A549 (cell line): ENCODE measurements around the gene LPAR1. TPM values are rescaled to one million over a fixed set of nuclear protein-coding genes. Genes with fewer than 3 reads are reported as not detected.

Source experiments
- ATAC-seq, 2 experiments: fragments of 200-7000 bp in 1 of 2; fragments of >200 bp in 1 of 2; cut with Nextera tagmentation in 1 of 2; cut with Tn5 transposase in 1 of 2; 3 replicates each; pipeline versions ENCODE4 v1.8.0 to v1.9.1; 2018 to 2020; ENCODE audit warnings: mild to moderate bottlenecking in 1 of 2, moderate library complexity in 1 of 2
- CTCF ChIA-PET: fragments of 300-600 bp; sonication (Branson Sonifier 250); formaldehyde crosslinking; extraction: SDS; loops from one replicate; lab custom pipeline; 2021; ENCODE audit warnings: antibody characterized with exemption, inconsistent platforms; lab: Yijun Ruan, JAX
- POLR2A ChIA-PET: fragments of 350-600 bp; formaldehyde crosslinking; extraction: SDS; loops from one replicate; lab custom pipeline; 2021; ENCODE audit warnings: antibody characterized with exemption, inconsistent platforms; lab: Yijun Ruan, JAX
- DNase-seq, 2 experiments: peaks; one replicate each; pipeline versions ENCODE4 v3.0.0 to v3.0.0-alpha.2; 2011 to 2016; ENCODE audit warnings: low read depth in 1 of 2, low spot score in 1 of 2
- FAIRE-seq: peaks from 2 replicates; lab custom pipeline; 2011; peaks lifted over from hg19 to GRCh38; lab: Jason Lieb, UNC
- H3K27ac ChIP-seq, 2 experiments: fragments of >200 bp; sonication (Bioruptor Twin); formaldehyde crosslinking; 3 replicates each; pipeline ENCODE4 v1.5.1; 2016 to 2017
- H3K4me1 ChIP-seq: fragments of >200 bp; sonication (Bioruptor Twin); formaldehyde crosslinking; 3 replicates; pipeline ENCODE4 v1.6.1; 2016
- H3K4me2 ChIP-seq: fragments of >200 bp; sonication (Bioruptor Twin); formaldehyde crosslinking; 3 replicates; pipeline ENCODE4 v1.6.1; 2016
- H3K4me3 ChIP-seq: fragments of >200 bp; sonication (Bioruptor Twin); formaldehyde crosslinking; 3 replicates; pipeline ENCODE4 v1.5.1; 2016
- H3K9me3 ChIP-seq: fragments of >200 bp; sonication (Bioruptor Twin); formaldehyde crosslinking; 3 replicates; pipeline ENCODE4 v1.6.1; 2016
- BHLHE40 ChIP-seq: IDR thresholded peaks from 2 replicates; pipeline ENCODE4 v1.6.1; 2012; ENCODE audit warnings: low read depth, low read length, inconsistent platforms
- CBX2 ChIP-seq: fragments of 200-600 bp; sonication (generic); IDR thresholded peaks from 2 replicates; pipeline ENCODE4 v1.6.1; 2016; ENCODE audit warnings: low read depth, mild to moderate bottlenecking, borderline replicate concordance
- CBX8 ChIP-seq: fragments of 200-600 bp; sonication (generic); IDR thresholded peaks from 2 replicates; pipeline ENCODE4 v1.6.1; 2016
- CHD2 ChIP-seq: fragments of 150-350 bp; IDR thresholded peaks from 2 replicates; pipeline ENCODE4 v1.6.1; 2014; ENCODE audit warnings: low read length; ENCODE audit not compliant: partially characterized antibody
- CHD4 ChIP-seq: fragments of 200-600 bp; sonication (generic); IDR thresholded peaks from 2 replicates; pipeline ENCODE4 v1.6.1; 2016; ENCODE audit warnings: antibody characterized with exemption, mild to moderate bottlenecking, borderline replicate concordance
- EHF ChIP-seq: fragments of 250-450 bp; sonication (Bioruptor Pico); IDR thresholded peaks from 2 replicates; pipeline ENCODE4 v1.5.0; 2020; ENCODE audit warnings: mild to moderate bottlenecking
- EHMT2 ChIP-seq: fragments of 200-600 bp; sonication (generic); IDR thresholded peaks from 2 replicates; pipeline ENCODE4 v1.6.1; 2016; ENCODE audit warnings: antibody characterized with exemption, low read depth, mild to moderate bottlenecking, moderate library complexity
- FOSL2 ChIP-seq, 2 experiments: fragments of 450-650 bp in 1 of 2; fragments of >200 bp in 1 of 2; sonication (Bioruptor Twin) in 1 of 2; formaldehyde crosslinking; IDR thresholded peaks; 2 replicates each; pipeline versions ENCODE4 v1.5.0 to v1.6.1; 2016 to 2020; ENCODE audit warnings: mild to moderate bottlenecking in 1 of 2, moderate library complexity in 1 of 2
- GATA3 ChIP-seq: IDR thresholded peaks from 2 replicates; pipeline ENCODE4 v1.6.1; 2012; ENCODE audit warnings: borderline replicate concordance
- HDAC2 ChIP-seq: fragments of 200-600 bp; sonication (generic); IDR thresholded peaks from 2 replicates; pipeline ENCODE4 v1.6.1; 2016
- HEYL ChIP-seq: fragments of 250-450 bp; sonication (Bioruptor Pico); IDR thresholded peaks from 2 replicates; pipeline ENCODE4 v1.8.0; 2021; ENCODE audit warnings: mild to moderate bottlenecking, moderate library complexity
- HOXA7 ChIP-seq: fragments of 250-450 bp; sonication (Bioruptor Pico); IDR thresholded peaks from 2 replicates; pipeline ENCODE4 v1.5.0; 2020; ENCODE audit warnings: mild to moderate bottlenecking, moderate library complexity
- JUNB ChIP-seq: fragments of >200 bp; sonication (Bioruptor Twin); formaldehyde crosslinking; IDR thresholded peaks from 2 replicates; pipeline ENCODE4 v1.6.1; 2016
- MYC ChIP-seq: IDR thresholded peaks from 2 replicates; pipeline ENCODE4 v1.6.1; 2012; ENCODE audit warnings: mild to moderate bottlenecking, inconsistent platforms, low read length, improper control_type of control experiment, borderline replicate concordance
- NPAS2 ChIP-seq: fragments of 250-450 bp; sonication (Bioruptor Pico); IDR thresholded peaks from 2 replicates; pipeline ENCODE4 v1.8.0; 2022; ENCODE audit warnings: mild to moderate bottlenecking, moderate library complexity, borderline replicate concordance
- NR3C1 ChIP-seq: fragments of >200 bp; sonication (Bioruptor Twin); formaldehyde crosslinking; IDR thresholded peaks from 3 replicates; pipeline ENCODE4 v1.6.1; 2017
- POLR2AphosphoS2 ChIP-seq: conservative IDR thresholded peaks from 2 replicates; pipeline ENCODE4 v1.6.1; 2012; ENCODE audit warnings: low read length, improper control_type of control experiment, inconsistent platforms
- RNF2 ChIP-seq: fragments of 200-600 bp; sonication (generic); IDR thresholded peaks from 2 replicates; pipeline ENCODE4 v1.6.1; 2016; ENCODE audit warnings: low read depth, mild to moderate bottlenecking, antibody characterized with exemption, moderate library complexity, borderline replicate concordance
- SREBF2 ChIP-seq: fragments of 450-650 bp; IDR thresholded peaks from 2 replicates; pipeline ENCODE4 v1.6.1; 2014; ENCODE audit warnings: mild to moderate bottlenecking, moderate library complexity
- TFCP2L1 ChIP-seq: fragments of 250-450 bp; sonication (Bioruptor Pico); IDR thresholded peaks from 2 replicates; pipeline ENCODE4 v1.5.0; 2021; ENCODE audit warnings: mild to moderate bottlenecking
- TP53 ChIP-seq: fragments of 250-450 bp; sonication (Bioruptor Pico); IDR thresholded peaks from 2 replicates; pipeline ENCODE4 v1.5.0; 2021; ENCODE audit warnings: mild to moderate bottlenecking, moderate library complexity
- ZC3H11A ChIP-seq: fragments of 450-650 bp; IDR thresholded peaks from 2 replicates; pipeline ENCODE4 v1.6.1; 2014; ENCODE audit warnings: antibody characterized with exemption, mild to moderate bottlenecking
- ZSCAN20 ChIP-seq: fragments of 250-450 bp; sonication (Bioruptor Pico); IDR thresholded peaks from 2 replicates; pipeline ENCODE4 v1.8.0; 2022; ENCODE audit warnings: mild to moderate bottlenecking, moderate library complexity
- WGBS: methylation state at CpG from one replicate; pipeline ENCODE4 v1.1.6; 2017; ENCODE audit errors: missing lambda C conversion rate; 5-methylcytosine and 5-hydroxymethylcytosine counted together
- polyA plus RNA-seq, 4 experiments: library from polyadenylated mRNA; depleted of rRNA in 3 of 4; stranded (reverse); fragments of >200 nt; fragmentation: RNase III in 1 of 4; extraction: RNeasy Plus Mini Kit Qiagen cat#74134 plus additional on column Dnase treatment in 1 of 4; gene quantifications; 2 replicates in 3 of 4; 3 replicates in 1 of 4; pipeline ENCODE4 v1.2.3, GENCODE V29; 2011 to 2017
- TF ChIP-seq, protein P1 (sequence below): IDR thresholded peaks from 2 replicates; pipeline ENCODE4 v1.6.1; 2012; ENCODE audit warnings: low read depth, borderline replicate concordance
- TF ChIP-seq, protein P2 (sequence below): IDR thresholded peaks from 2 replicates; pipeline ENCODE4 v1.6.1; 2012
- TF ChIP-seq, protein P3 (sequence below): fragments of 450-650 bp; IDR thresholded peaks from 2 replicates; pipeline ENCODE4 v1.6.1; 2014; ENCODE audit warnings: antibody characterized with exemption

The LPAR1 gene
- polyA plus RNA-seq, 2 of the 4 experiments (the other 2 are of a cell fraction), result 15.8 to 33.7 TPM

DNA sequence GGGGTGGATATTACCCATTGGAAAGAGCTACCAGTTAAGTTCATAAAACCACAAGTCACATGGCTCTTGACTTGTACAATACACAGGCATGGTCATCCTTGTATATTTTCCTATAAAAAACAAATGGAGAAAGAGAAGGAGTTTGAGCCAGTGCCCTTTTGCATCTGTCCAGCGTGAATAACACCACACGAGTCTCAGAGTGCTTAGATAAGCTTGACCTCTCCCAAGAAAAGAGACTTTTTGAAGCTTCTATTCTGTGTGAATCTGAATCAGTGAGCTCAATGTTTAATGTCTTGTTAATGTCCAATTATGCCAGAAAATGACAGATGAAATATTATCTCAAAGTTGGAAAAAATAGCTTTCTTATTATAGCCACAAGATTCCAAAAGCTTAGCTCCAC is 30.9 kb upstream of the LPAR1 start:
- no peak overlapping the region for H3K27ac ChIP-seq
- TF ChIP-seq, protein P1, sequence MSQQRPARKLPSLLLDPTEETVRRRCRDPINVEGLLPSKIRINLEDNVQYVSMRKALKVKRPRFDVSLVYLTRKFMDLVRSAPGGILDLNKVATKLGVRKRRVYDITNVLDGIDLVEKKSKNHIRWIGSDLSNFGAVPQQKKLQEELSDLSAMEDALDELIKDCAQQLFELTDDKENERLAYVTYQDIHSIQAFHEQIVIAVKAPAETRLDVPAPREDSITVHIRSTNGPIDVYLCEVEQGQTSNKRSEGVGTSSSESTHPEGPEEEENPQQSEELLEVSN, result no peak
- TF ChIP-seq MYC (no peak), GATA3 (no peak), JUNB (no peak), POLR2AphosphoS2 (no peak), EHMT2 (no peak), NR3C1 (no peak), ZSCAN20 (no peak), BHLHE40 (no peak), TP53 (CRISPR knock-in tag) (no peak), CHD4 (no peak), HOXA7 (CRISPR knock-in tag) (no peak)
- H3K9me3 ChIP-seq, result no peaks in the 10 kb centered on the region
- 89% methylated on average over 2 of the region's 2 CpGs for WGBS
- ATAC-seq (no peak), DNase-seq (no peak), FAIRE-seq (no peak)
- H3K4me2 ChIP-seq, result no peak overlapping the region
- ChIA-PET POLR2A (no interaction called here), CTCF (interaction anchor here (1.0 to 1.5 kb wide), 3 partner anchors 20 to 231 kb away, joined by 3 to 4 read pairs (median 3); no protein-coding TSS in a partner anchor)
- H3K4me1 ChIP-seq, result no peaks in the 10 kb centered on the region
- no peak overlapping the region for H3K4me3 ChIP-seq

DNA sequence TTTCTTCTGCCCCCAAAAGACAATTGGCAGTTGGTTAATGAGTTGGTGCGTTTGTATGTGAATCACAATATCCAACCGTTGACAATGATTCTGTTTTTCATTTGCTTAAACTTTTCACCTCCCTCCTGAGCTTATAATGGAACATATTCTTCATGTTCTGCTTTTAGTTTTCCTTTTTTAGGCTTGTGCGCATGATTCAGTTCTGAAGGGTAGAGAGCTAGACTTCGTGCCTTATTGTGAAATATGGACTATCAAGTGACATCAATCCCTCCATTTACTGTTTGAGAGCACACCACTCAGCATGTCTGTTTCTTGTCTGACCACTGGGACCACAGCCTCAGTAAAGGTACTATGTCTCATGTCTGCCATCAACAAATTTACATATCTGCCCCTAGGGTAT is 30.5 kb upstream of the LPAR1 start:
- TF ChIP-seq HDAC2 (no peak), MYC (no peak), HEYL (CRISPR knock-in tag) (no peak), RNF2 (no peak), JUNB (no peak), CBX8 (no peak), CHD2 (no peak)
- TF ChIP-seq, all 56 proteins: peak for 0
- no peak overlapping the region for H3K4me2 ChIP-seq
- POLR2A ChIA-PET, result no interaction called here
- FAIRE-seq (no peak), ATAC-seq (no peak), DNase-seq (no peak)
- H3K4me1 ChIP-seq, result no peaks in the 10 kb centered on the region
- 82% methylated on average over 4 of the region's 4 CpGs for WGBS
- H3K27ac ChIP-seq, result no peak overlapping the region
- CTCF ChIA-PET, result interaction anchor here (0.6 to 1.5 kb wide), 4 partner anchors 21 to 873 kb away, joined by 3 to 4 read pairs (median 4); no protein-coding TSS in a partner anchor
- no peak overlapping the region for H3K4me3 ChIP-seq
- no peaks in the 10 kb centered on the region for H3K9me3 ChIP-seq

DNA sequence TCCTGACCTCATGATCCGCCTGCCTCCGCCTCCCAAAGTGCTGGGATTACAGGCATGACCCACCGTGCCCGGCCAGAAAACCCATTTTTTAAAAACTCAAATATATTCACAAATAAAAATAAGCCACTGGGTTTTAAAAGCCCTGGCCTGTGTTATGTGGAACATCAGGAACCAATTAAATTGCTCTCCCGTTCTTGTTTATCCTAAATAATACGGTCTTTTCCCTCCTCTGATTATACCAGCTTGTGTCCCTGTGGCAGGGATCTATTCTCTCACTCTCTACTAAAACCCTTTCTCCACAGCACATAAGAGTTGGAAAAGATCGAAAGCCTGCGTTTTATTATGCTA is 30.1 kb upstream of the LPAR1 start:
- POLR2A ChIA-PET, result no interaction called here
- H3K4me2 ChIP-seq, result no peak overlapping the region
- CTCF ChIA-PET, result interaction anchor here (0.6 to 1.5 kb wide), 4 partner anchors 21 to 873 kb away, joined by 3 to 4 read pairs (median 4); no protein-coding TSS in a partner anchor
- no peaks in the 10 kb centered on the region for H3K9me3 ChIP-seq
- WGBS, result 91% methylated on average over 8 of the region's 8 CpGs
- H3K27ac ChIP-seq, result no peak overlapping the region
- FAIRE-seq, result no peak
- H3K4me3 ChIP-seq, result no peak overlapping the region
- ATAC-seq, result no peak
- no peaks in the 10 kb centered on the region for H3K4me1 ChIP-seq
- no peak for DNase-seq
- TF ChIP-seq, protein P2, sequence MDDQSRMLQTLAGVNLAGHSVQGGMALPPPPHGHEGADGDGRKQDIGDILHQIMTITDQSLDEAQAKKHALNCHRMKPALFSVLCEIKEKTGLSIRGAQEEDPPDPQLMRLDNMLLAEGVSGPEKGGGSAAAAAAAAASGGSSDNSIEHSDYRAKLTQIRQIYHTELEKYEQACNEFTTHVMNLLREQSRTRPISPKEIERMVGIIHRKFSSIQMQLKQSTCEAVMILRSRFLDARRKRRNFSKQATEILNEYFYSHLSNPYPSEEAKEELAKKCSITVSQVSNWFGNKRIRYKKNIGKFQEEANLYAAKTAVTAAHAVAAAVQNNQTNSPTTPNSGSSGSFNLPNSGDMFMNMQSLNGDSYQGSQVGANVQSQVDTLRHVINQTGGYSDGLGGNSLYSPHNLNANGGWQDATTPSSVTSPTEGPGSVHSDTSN, result no peak

DNA sequence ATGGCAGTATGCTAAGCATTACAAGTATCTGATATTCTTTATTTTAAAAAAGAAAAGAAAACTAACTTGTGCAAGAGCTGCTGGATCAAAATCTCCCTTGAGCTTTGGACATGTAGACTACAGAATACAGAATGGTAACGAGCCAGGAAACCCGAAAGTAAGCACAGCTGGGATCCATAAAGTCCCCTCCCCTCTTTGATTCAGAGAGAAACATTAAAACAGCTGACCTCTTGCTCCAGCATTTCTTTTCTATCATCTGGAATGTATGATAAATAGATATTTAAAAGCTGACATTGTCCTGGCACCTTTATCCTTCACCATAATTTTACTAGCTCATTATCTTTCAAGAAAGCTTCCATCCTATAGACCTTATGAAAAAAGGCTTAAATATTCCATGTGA is 28.2 kb upstream of the LPAR1 start:
- ATAC-seq (no peak), DNase-seq (no peak), FAIRE-seq (no peak)
- POLR2A ChIA-PET, result no interaction called here
- no peak overlapping the region for H3K4me2 ChIP-seq
- 83% methylated on average over 2 of the region's 2 CpGs for WGBS
- no peak overlapping the region for H3K27ac ChIP-seq
- no peaks in the 10 kb centered on the region for H3K4me1 ChIP-seq
- CTCF ChIA-PET, result interaction anchor here (1.0 kb wide), 1 partner anchor 16 kb away, joined by 3 read pairs; no protein-coding TSS in a partner anchor
- H3K9me3 ChIP-seq, result no peaks in the 10 kb centered on the region
- H3K4me3 ChIP-seq, result no peak overlapping the region
- TF ChIP-seq JUNB (no peak), FOSL2 (IDR thresholded peaks at IDR 0.05) (no peak), FOSL2 (CRISPR knock-in tag; IDR thresholded peaks at IDR 0.05) (no peak), TFCP2L1 (CRISPR knock-in tag) (no peak), SREBF2 (no peak), EHF (no peak), HOXA7 (CRISPR knock-in tag) (no peak), MYC (no peak), ZC3H11A (no peak), NPAS2 (CRISPR knock-in tag) (no peak), CBX8 (no peak), CBX2 (no peak)
- TF ChIP-seq, protein P3, sequence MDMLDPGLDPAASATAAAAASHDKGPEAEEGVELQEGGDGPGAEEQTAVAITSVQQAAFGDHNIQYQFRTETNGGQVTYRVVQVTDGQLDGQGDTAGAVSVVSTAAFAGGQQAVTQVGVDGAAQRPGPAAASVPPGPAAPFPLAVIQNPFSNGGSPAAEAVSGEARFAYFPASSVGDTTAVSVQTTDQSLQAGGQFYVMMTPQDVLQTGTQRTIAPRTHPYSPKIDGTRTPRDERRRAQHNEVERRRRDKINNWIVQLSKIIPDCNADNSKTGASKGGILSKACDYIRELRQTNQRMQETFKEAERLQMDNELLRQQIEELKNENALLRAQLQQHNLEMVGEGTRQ, result no peak
